Measurements from ENCODE around the gene CDK7. TPM values are rescaled to one million over a fixed set of nuclear protein-coding genes. Genes with fewer than 3 reads are reported as not detected.

CDK7 gene
- total RNA-seq, 1 experiment from 2014 or later: 45.4 TPM

DNA sequence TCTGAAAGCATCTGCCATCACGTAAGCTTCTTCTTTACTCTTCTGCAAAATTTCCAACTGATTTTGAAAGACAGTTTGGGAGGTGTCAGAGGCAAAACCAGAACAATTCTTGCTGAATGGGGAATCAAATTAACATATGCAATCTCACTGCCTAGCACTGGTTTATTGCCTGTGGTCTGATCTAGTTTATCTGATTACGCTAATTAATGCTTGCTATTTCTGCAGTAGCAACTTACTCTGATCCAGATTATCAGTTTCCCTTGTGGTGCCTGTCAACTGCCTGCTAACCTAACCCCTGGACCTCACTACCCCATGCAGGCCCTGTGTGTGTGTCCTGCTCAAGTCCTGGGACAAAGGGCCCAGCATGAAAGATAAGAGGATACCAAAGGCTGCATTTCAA, 57.6 kb downstream of the CDK7 start:
- no peak for DNase-seq (ENCODE audit: low read depth)

DNA sequence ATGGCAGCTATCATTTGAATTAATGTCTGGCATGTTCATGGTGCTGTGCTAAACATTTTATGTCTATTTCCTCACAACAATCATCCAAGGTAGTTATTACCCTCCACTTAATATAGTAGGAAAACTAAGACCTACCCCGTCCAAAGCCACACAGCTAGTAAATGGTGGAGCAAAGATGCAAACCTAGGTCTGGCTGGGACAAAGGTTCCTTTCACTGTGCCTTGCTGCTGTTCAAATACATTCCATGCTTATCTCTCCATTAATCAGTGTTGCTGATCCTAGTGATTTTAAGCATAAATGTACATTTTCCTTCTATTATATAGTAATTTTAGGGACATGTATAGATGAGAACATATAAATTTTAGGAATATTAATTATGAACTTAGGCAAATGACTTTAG, 59.2 kb downstream of the CDK7 start:
- no peak for DNase-seq (ENCODE audit: low read depth)

DNA sequence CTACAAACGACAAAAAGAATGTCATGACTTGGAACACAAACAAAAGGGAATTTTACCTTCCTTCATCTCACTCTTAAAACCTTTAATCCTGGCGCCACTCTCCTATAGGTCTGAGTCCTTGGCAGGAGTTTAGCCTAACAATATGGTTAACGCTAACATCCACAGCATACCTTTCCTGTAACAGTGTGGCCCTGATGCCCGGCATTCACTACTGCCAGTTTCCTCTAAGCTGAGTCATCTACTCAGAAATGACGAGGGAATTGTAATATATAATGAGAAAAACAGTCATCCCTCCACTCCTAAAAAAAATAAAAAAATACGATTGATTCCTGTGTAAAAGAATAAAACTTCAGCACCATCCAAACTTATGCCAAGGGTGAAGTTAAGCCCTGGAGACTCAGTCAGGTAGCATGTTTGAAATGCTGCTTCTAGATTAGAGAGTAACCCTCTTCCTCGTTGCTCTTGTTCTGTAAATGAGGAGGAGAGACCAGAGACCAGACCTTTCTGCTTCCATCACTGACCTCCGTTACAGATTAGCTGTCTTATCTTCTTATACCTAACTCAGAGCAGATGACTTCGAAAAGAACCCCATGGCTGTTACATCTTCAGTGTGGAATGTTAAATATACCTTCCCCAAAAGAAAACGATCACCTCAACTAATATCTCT, 60.5 kb downstream of the CDK7 start:
- DNase-seq (ENCODE audit: low read depth): no peak

DNA sequence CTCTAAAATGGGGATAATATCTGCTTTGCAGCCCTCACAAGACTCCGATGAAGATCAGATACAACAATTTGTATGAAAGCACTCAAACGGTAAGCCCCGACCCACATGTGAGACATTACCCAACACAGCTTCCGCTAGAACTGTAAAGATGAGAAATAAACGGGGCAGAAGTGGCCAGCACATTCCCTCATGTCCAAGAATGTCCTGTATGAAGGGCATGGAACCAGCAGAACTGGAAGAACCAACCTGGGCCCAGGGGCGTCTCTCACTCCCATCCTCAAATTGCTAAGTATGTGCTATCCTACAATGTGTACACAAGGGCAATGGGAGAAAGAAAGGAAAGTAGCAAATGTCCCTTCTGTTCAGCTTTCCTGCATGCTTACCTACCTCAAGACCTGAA, 64.9 kb downstream of the CDK7 start:
- no peak for DNase-seq (ENCODE audit: low read depth)

DNA sequence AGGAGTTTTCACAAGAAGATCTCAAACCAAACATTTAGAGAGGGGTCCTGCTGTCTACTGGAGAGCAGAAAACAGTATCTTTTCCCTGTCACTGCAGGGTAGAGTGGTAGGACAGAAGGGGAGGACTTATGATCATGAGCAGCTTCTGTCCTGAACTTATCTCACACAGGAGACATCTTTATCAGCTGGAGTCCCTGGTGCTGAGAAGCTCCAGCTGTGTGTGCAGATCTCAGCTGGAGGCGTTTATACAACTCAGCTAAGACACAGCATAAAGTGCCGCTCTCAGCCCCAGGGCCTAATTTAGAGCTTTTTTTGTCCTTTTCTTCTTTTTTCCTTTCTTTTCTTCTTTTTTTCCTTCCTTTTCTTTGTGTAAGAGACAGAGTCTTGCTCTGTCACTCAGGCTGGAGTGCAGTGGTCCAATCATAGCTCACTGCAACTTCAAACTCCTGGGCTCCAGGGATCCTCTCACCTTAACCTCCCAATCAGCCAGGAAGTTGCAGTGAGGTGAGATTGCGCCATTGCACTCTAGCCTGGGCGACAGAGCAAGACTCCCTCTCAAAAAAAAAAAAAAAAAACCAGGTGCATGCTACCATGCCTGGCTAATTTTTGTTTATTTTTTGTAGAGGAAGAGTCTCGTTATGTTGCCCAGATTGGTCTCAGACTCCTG, 66.0 kb downstream of the CDK7 start:
- DNase-seq (ENCODE audit: low read depth): no peak

DNA sequence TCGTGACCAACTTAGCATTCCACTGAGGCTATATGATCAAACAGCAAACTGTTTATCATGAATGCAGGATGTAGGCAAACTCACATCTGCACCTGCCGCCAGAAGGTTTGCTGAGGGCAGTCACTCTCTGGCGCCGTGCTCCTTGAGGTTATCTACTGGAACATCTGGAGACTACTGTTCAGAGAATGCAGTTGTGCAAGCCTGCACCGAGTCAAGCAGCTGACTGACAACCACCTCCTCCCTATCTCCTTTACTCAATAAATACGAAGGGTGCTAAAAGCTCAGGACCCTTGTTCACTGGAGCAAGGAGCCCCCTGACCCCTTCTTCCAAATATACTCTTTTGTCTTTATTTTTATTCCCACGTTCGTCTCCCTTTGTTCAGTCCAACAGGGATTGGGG, 70.8 kb downstream of the CDK7 start:
- DNase-seq (ENCODE audit: low read depth): no peak

DNA sequence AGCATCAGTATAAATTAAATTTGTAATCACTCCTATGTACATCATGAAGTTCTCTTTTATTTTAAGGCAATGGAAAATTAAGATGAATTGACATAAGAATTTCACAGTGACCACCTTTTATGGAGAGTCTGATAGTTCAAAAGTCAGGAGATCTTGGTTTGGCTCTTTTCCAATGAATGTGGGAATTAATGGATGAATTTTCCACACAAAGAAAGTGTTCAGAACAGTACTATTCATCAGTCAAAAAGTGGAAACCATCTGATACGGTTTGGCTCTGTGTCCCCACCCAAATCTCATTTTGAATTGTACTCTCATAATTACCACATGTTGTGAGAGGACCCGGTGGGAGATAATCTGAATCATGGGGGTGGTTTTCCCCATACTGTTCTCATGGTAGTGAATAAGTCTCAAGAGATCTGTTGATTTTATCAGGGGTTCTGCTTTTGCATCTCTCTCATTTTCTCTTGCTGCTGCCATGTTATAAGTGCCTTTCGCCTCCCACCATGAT, 73.4 kb downstream of the CDK7 start:
- DNase-seq (ENCODE audit: low read depth): no peak

DNA sequence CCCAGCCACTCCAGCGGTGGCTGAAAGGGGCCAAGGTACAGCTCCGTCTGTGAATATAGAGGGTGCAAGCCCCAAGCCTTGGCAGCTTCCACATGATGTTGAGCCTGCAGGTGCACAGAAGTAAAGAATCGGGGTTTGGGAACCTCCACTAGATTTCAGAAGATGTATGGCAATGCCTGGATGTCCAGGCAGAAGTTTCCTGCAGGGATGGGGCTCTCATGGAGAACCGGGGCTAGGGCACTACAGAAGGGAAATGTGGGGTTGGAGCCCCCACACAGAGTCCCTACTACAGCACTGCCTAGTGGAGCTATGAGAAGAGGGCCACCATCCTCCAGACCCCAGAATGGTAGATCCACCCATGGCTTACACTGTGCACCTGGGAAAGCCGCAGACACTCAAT, 74.7 kb downstream of the CDK7 start:
- no peak for DNase-seq (ENCODE audit: low read depth)

DNA sequence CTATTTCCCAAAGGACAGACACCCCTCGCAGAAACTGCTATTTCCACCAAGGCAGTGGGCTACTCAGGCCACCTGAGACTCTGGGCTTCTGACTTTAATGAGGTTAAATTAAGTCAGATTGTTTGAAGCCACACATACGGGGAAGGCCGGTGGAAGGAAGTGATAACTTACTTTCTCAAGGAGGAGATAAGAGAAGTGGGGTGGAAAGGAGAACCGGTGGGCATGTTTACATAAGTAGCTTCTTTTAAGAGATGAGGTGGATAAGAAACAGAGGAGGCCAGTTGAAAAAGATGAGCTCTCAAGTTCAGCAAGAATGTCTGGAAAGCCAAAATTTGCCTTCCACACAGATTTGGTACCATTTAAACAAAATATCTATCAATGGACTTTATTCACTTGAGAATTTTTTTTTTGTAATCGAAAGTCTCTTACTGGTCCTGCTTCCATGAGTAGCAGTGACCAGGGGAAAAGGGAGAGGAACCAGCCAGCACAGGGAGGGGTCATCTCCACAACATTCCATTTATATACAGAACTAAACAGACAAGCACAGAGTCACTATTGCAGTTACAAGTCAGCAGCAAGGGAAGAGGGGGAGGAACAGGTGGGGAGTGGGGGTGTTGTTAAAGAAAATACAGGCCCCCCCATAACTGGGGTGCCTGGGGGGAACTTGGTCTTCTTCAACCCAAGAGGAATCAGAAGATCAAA, 77.9 kb downstream of the CDK7 start:
- no peak for DNase-seq (ENCODE audit: low read depth)

DNA sequence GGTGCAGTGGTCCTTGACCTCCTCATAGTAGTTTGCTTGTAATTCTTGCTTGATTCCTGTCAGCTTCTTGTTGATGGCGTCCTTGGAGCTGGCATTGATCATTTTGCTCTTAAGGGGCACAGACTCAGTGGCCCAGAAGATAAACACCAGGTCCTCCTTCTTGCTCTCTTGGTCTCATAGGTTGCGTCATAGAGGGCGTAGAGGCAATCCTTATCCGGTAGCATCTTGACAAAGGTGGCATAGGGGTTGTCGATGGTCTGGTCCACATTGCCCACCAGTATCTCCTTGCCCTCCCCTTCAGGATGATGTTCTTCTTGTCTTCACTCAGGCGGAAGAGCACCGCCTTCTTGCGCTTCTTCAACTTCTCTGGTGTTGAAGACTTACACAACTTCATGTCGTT, 78.7 kb downstream of the CDK7 start:
- DNase-seq (ENCODE audit: low read depth): no peak

DNA sequence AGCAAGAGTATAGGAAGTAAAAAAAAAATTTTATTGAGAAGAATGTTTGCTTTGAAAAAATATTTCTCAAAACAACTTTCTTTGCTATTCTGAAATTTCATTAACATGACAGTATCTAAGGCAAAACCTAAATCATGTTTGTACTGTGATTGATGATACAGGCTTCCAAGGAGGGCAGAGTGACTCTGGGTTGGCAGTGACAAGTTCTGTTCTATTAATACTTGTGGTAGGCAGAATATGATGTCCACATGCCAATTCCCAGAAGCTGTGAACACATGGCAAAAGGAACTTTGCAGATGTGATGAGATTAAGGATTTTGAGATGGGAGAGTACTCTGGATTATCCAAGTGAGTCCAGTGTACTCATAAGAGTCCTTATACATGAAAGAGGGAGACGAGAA, 81.3 kb downstream of the CDK7 start:
- no peak for DNase-seq (ENCODE audit: low read depth)

DNA sequence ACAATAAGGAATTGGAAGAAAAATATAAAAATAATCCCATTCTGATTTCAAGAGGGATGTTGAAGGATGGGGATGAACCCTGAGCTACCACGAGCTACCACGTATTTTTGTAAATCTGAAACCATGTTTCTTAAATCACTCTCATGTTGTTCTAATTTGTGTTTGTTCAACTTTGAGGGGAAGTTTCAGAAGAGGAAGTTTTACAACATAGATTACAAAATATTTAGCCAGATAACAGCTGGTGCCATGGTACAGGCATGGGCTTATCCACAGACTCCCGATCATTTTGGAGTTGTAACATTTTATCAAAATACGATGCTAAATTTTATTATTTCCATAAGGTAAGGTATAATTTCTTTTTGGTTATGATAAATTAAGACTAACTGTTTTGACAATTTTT, 82.7 kb downstream of the CDK7 start:
- DNase-seq (ENCODE audit: low read depth): no peak

DNA sequence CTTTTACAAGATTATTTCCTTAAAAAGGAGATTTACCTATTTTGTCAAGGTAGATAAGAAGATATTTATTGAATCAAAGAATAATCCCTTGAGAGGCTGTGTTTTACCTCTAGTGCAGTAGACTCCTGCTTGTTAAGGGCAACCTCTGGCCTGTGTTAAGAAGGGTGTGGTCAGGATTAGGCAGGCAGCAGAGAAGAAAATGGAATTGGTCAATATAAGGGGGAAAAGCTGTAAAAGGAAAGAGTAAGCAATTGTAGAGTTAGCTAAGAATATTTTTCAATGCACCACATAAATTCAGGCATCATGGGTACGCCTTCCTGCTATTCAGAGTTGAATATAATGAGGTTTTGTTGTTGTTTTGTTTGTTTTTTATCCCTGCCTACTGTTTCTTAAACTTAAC, 91.7 kb downstream of the CDK7 start:
- DNase-seq (ENCODE audit: low read depth): no peak

Other genes starting within 250 kb of the CDK7 start
- 44.1 and 48.8 TPM in 2 replicates for gene SLC30A5, start 140.9 kb upstream of the CDK7 start, total RNA-seq (2014; rRNA removed; shearing (Covaris generic))
- 474 and 526 TPM in 2 replicates for gene CCNB1, start 67.7 kb upstream of the CDK7 start, total RNA-seq (2014; rRNA removed; shearing (Covaris generic))
- gene CENPH, start 45.3 kb upstream of the CDK7 start, total RNA-seq (2014; rRNA removed; shearing (Covaris generic)): 56.5 and 57.9 TPM in 2 replicates
- gene CCDC125, start 97.9 kb downstream of the CDK7 start, total RNA-seq (2014; rRNA removed; shearing (Covaris generic)): 3.7 and 4.0 TPM in 2 replicates
- gene AK6, start 134.6 kb downstream of the CDK7 start, total RNA-seq (2014; rRNA removed; shearing (Covaris generic)): 36.9 and 50.1 TPM in 2 replicates
- 136 and 177 TPM in 2 replicates for gene TAF9, start 134.6 kb downstream of the CDK7 start, total RNA-seq (2014; rRNA removed; shearing (Covaris generic))
- 16.7 and 18.6 TPM in 2 replicates for gene RAD17, start 134.9 kb downstream of the CDK7 start, total RNA-seq (2014; rRNA removed; shearing (Covaris generic))
- 1.1 and 2.5 TPM in 2 replicates for gene MARVELD2, start 180.2 kb downstream of the CDK7 start, total RNA-seq (2014; rRNA removed; shearing (Covaris generic))